ENCODE results near the gene SPOCK1.

SPOCK1 gene

DNA sequence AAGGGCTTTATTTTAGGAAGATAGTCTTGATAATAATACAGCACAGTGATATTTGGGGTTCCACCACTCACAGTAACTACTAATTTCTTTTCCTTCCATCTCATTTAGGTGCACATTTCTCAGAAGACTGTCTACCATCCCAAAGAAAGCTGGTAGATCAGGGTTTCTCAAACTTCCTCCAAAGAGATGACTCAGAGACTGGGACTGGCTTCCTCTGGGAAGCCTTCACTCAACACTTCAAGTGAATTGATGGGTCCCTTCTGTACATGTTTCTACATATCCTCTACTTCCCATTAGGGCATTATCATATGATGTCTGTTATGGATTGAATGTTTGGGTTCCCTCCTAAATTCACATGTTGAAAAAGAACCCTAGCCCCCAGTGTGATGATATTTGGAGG is 138.5 kb downstream of the SPOCK1 start:
- no peaks in the 10 kb centered on the region for H3K27me3 ChIP-seq (replicated peaks; ENCODE audit: control insufficient read depth, insufficient read depth, low read length)
- DNase-seq (ENCODE audit: low read depth), result no peak
- no peak overlapping the region for H3K9ac ChIP-seq (ENCODE audit: low read length)
- peaks cover 11% of the 10 kb centered on the region for H3K4me1 ChIP-seq (ENCODE audit: control insufficient read depth, insufficient read depth, low read length)
- H3K4me3 ChIP-seq (ENCODE audit: low read length), result no peak overlapping the region
- H3K9me3 ChIP-seq (ENCODE audit: control insufficient read depth, low read length), result no peaks in the 10 kb centered on the region
- H3K36me3 ChIP-seq (ENCODE audit: control insufficient read depth, insufficient read depth, low read length, severe bottlenecking), result no peaks in the 10 kb centered on the region

GRCh38 chr5:137359941-137360340 is 139.2 kb downstream of the SPOCK1 start:
- Histone ChIP-seq H3K9ac (ENCODE audit: low read length) (no peak overlapping the region), H3K4me3 (ENCODE audit: low read length) (no peak overlapping the region), H3K36me3 (ENCODE audit: control insufficient read depth, insufficient read depth, low read length, severe bottlenecking) (no peaks in the 10 kb centered on the region), H3K9me3 (ENCODE audit: control insufficient read depth, low read length) (no peaks in the 10 kb centered on the region), H3K27me3 (replicated peaks; ENCODE audit: control insufficient read depth, insufficient read depth, low read length) (no peaks in the 10 kb centered on the region), H3K4me1 (ENCODE audit: control insufficient read depth, insufficient read depth, low read length) (peaks cover 4% of the 10 kb centered on the region)
- DNase-seq (ENCODE audit: low read depth), result no peak

DNA sequence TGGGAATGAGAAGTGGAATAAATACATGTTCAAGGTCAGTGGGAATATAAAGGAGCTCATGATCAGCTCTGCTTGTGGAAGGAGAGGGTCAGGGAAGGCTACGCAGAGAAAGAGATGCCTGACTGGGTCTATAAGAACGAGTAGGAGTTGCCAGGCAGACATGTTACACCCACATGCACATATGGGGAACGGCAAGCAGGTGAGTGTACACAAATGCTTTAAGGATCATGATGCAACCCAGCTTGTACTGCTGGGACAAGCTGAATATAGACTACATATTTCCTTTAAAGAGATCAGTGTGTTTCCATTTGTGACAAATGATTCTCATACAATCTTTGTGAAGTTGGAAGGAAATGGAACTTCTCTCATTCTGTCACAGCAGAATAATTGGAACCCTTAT is 141.7 kb downstream of the SPOCK1 start:
- no peak overlapping the region for H3K4me3 ChIP-seq (ENCODE audit: low read length)
- no peaks in the 10 kb centered on the region for H3K9me3 ChIP-seq (ENCODE audit: control insufficient read depth, low read length)
- DNase-seq (ENCODE audit: low read depth), result no peak
- no peaks in the 10 kb centered on the region for H3K36me3 ChIP-seq (ENCODE audit: control insufficient read depth, insufficient read depth, low read length, severe bottlenecking)
- H3K9ac ChIP-seq (ENCODE audit: low read length), result no peak overlapping the region
- no peaks in the 10 kb centered on the region for H3K4me1 ChIP-seq (ENCODE audit: control insufficient read depth, insufficient read depth, low read length)
- no peaks in the 10 kb centered on the region for H3K27me3 ChIP-seq (replicated peaks; ENCODE audit: control insufficient read depth, insufficient read depth, low read length)

DNA sequence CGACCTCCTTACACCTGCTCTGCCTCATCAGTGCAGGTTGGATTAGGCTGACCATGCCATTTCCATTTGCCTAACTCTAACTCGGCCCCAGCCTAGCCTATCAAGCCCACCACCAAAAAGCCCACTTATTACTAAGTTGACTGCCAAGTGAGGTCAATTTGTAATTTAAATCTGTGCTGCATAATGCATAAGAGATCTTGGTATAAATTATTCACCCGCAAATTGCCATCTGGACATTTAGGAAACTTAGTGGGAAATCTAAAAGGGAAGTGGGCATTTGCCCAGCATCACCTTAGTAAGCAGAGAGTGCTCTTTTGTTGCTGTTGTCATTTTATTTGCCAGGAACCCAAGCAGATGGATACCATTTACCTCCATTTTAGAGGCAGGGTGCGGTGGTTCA is 143.0 kb downstream of the SPOCK1 start:
- no peak for DNase-seq (ENCODE audit: low read depth)
- H3K36me3 ChIP-seq (ENCODE audit: control insufficient read depth, insufficient read depth, low read length, severe bottlenecking), result no peaks in the 10 kb centered on the region
- no peaks in the 10 kb centered on the region for H3K27me3 ChIP-seq (replicated peaks; ENCODE audit: control insufficient read depth, insufficient read depth, low read length)
- no peaks in the 10 kb centered on the region for H3K4me1 ChIP-seq (ENCODE audit: control insufficient read depth, insufficient read depth, low read length)
- no peaks in the 10 kb centered on the region for H3K9me3 ChIP-seq (ENCODE audit: control insufficient read depth, low read length)
- H3K9ac ChIP-seq (ENCODE audit: low read length), result no peak overlapping the region
- no peak overlapping the region for H3K4me3 ChIP-seq (ENCODE audit: low read length)

DNA sequence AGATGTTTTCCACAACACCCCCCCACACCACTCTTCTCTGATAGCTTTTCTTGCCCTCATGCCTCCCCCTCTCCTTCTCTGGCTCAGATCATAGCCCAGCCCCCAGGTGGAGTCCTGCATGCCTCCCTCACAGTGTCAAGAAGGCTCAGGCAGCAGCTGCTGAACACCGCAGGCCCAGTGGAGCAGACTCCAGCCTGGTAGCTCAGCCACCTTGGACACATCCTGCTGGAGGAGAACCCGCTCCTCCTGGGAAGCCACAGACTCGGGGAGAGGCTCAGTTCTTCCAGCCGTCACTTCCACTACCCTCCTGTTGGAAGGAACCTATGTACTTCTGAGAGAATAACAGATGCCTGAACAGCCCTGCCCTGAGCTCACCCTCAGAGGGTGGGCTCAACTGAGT is 143.4 kb downstream of the SPOCK1 start:
- H3K36me3 ChIP-seq (ENCODE audit: control insufficient read depth, insufficient read depth, low read length, severe bottlenecking), result peaks cover under 1% of the 10 kb centered on the region
- H3K9ac ChIP-seq (ENCODE audit: low read length), result no peak overlapping the region
- no peaks in the 10 kb centered on the region for H3K27me3 ChIP-seq (replicated peaks; ENCODE audit: control insufficient read depth, insufficient read depth, low read length)
- no peaks in the 10 kb centered on the region for H3K4me1 ChIP-seq (ENCODE audit: control insufficient read depth, insufficient read depth, low read length)
- no peaks in the 10 kb centered on the region for H3K9me3 ChIP-seq (ENCODE audit: control insufficient read depth, low read length)
- no peak for DNase-seq (ENCODE audit: low read depth)
- no peak overlapping the region for H3K4me3 ChIP-seq (ENCODE audit: low read length)

DNA sequence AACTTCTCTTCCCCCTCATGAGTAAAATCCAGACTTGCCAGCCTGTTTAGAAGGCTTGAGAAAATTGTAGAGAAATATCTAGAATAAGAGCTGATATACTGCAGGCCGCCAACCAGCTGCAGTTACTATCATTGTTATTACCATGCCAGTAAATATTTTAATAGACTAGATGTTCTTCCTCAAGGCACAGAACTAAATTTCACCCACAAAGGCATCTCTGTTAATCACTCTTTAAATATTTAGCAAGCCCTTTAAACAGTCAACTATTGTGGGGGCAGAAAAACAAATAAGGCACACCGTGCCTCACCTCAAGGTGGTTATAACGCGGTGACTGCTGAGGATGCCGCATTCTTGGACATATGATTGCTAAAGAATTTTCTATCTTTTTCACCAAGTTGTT is 147.0 kb downstream of the SPOCK1 start:
- Histone ChIP-seq H3K27me3 (replicated peaks; ENCODE audit: control insufficient read depth, insufficient read depth, low read length) (no peaks in the 10 kb centered on the region), H3K4me1 (ENCODE audit: control insufficient read depth, insufficient read depth, low read length) (no peaks in the 10 kb centered on the region), H3K9ac (ENCODE audit: low read length) (no peak overlapping the region), H3K36me3 (ENCODE audit: control insufficient read depth, insufficient read depth, low read length, severe bottlenecking) (peaks cover 8% of the 10 kb centered on the region), H3K9me3 (ENCODE audit: control insufficient read depth, low read length) (no peaks in the 10 kb centered on the region), H3K4me3 (ENCODE audit: low read length) (no peak overlapping the region)
- DNase-seq (ENCODE audit: low read depth), result no peak

GRCh38 chr5:137350791-137351190 is 148.3 kb downstream of the SPOCK1 start:
- Histone ChIP-seq H3K4me1 (ENCODE audit: control insufficient read depth, insufficient read depth, low read length) (no peaks in the 10 kb centered on the region), H3K4me3 (ENCODE audit: low read length) (no peak overlapping the region), H3K9ac (ENCODE audit: low read length) (no peak overlapping the region), H3K27me3 (replicated peaks; ENCODE audit: control insufficient read depth, insufficient read depth, low read length) (no peaks in the 10 kb centered on the region), H3K9me3 (ENCODE audit: control insufficient read depth, low read length) (no peaks in the 10 kb centered on the region), H3K36me3 (ENCODE audit: control insufficient read depth, insufficient read depth, low read length, severe bottlenecking) (peaks cover 8% of the 10 kb centered on the region)
- DNase-seq (ENCODE audit: low read depth), result no peak

GRCh38 chr5:137348759-137349158 is 150.4 kb downstream of the SPOCK1 start:
- Histone ChIP-seq H3K4me3 (ENCODE audit: low read length) (no peak overlapping the region), H3K4me1 (ENCODE audit: control insufficient read depth, insufficient read depth, low read length) (peaks cover 11% of the 10 kb centered on the region), H3K27me3 (replicated peaks; ENCODE audit: control insufficient read depth, insufficient read depth, low read length) (no peaks in the 10 kb centered on the region), H3K36me3 (ENCODE audit: control insufficient read depth, insufficient read depth, low read length, severe bottlenecking) (peaks cover 8% of the 10 kb centered on the region), H3K9me3 (ENCODE audit: control insufficient read depth, low read length) (no peaks in the 10 kb centered on the region), H3K9ac (ENCODE audit: low read length) (no peak overlapping the region)
- no peak for DNase-seq (ENCODE audit: low read depth)

- no peak overlapping the region for H3K9ac ChIP-seq (ENCODE audit: low read length)
Measured at GRCh38 chr5:137347865-137348264, 151.3 kb downstream of the SPOCK1 start.

GRCh38 chr5:137346281-137346680 is 152.8 kb downstream of the SPOCK1 start:
- peaks cover 11% of the 10 kb centered on the region for H3K4me1 ChIP-seq (ENCODE audit: control insufficient read depth, insufficient read depth, low read length)
- DNase-seq (ENCODE audit: low read depth), result no peak
- H3K9me3 ChIP-seq (ENCODE audit: control insufficient read depth, low read length), result no peaks in the 10 kb centered on the region
- no peak overlapping the region for H3K9ac ChIP-seq (ENCODE audit: low read length)
- H3K36me3 ChIP-seq (ENCODE audit: control insufficient read depth, insufficient read depth, low read length, severe bottlenecking), result peaks cover 8% of the 10 kb centered on the region
- no peak overlapping the region for H3K4me3 ChIP-seq (ENCODE audit: low read length)
- no peaks in the 10 kb centered on the region for H3K27me3 ChIP-seq (replicated peaks; ENCODE audit: control insufficient read depth, insufficient read depth, low read length)

More at GRCh38 chr5:137347865-137348264, 151.3 kb downstream of the SPOCK1 start:
- Histone ChIP-seq H3K27me3 (replicated peaks; ENCODE audit: control insufficient read depth, insufficient read depth, low read length) (no peaks in the 10 kb centered on the region), H3K4me1 (ENCODE audit: control insufficient read depth, insufficient read depth, low read length) (peaks cover 11% of the 10 kb centered on the region), H3K36me3 (ENCODE audit: control insufficient read depth, insufficient read depth, low read length, severe bottlenecking) (peaks cover 8% of the 10 kb centered on the region), H3K9me3 (ENCODE audit: control insufficient read depth, low read length) (no peaks in the 10 kb centered on the region), H3K4me3 (ENCODE audit: low read length) (no peak overlapping the region)
- DNase-seq (ENCODE audit: low read depth), result no peak

- H3K9ac ChIP-seq (ENCODE audit: low read length), result no peak overlapping the region
- H3K4me3 ChIP-seq (ENCODE audit: low read length), result no peak overlapping the region
- H3K4me1 ChIP-seq (ENCODE audit: control insufficient read depth, insufficient read depth, low read length), result peaks cover 15% of the 10 kb centered on the region
- H3K27me3 ChIP-seq (replicated peaks; ENCODE audit: control insufficient read depth, insufficient read depth, low read length), result no peaks in the 10 kb centered on the region
- DNase-seq (ENCODE audit: low read depth), result no peak
- peaks cover 4% of the 10 kb centered on the region for H3K36me3 ChIP-seq (ENCODE audit: control insufficient read depth, insufficient read depth, low read length, severe bottlenecking)
- H3K9me3 ChIP-seq (ENCODE audit: control insufficient read depth, low read length), result no peaks in the 10 kb centered on the region
Measured at GRCh38 chr5:137345396-137345795, 153.7 kb downstream of the SPOCK1 start.

- no peak overlapping the region for H3K4me3 ChIP-seq (ENCODE audit: low read length)
- no peak overlapping the region for H3K9ac ChIP-seq (ENCODE audit: low read length)
- no peaks in the 10 kb centered on the region for H3K9me3 ChIP-seq (ENCODE audit: control insufficient read depth, low read length)
- peaks cover 15% of the 10 kb centered on the region for H3K4me1 ChIP-seq (ENCODE audit: control insufficient read depth, insufficient read depth, low read length)
- peak; percentile 72 for DNase-seq (ENCODE audit: low read depth)
- no peaks in the 10 kb centered on the region for H3K27me3 ChIP-seq (replicated peaks; ENCODE audit: control insufficient read depth, insufficient read depth, low read length)
- no peaks in the 10 kb centered on the region for H3K36me3 ChIP-seq (ENCODE audit: control insufficient read depth, insufficient read depth, low read length, severe bottlenecking)
Measured at GRCh38 chr5:137344723-137345322, 154.3 kb downstream of the SPOCK1 start.
